Kidney epithelial cell (primary cell): Measurements from ENCODE around the gene BET1L. TPM values are rescaled to one million over a fixed set of nuclear protein-coding genes. Genes with fewer than 3 reads are reported as not detected.
A peak's percentile ranks its signal among the peaks of the same experiment; 100 is the strongest.

ENCODE experiments used
- DNase-seq: peaks from one replicate; pipeline ENCODE4 v3.0.0-alpha.2; 2010; ENCODE audit warnings: low read depth
- H3K27me3 ChIP-seq: 2 replicates; pipeline ENCODE4 v1.6.0; 2011; ENCODE audit warnings: low read length; ENCODE audit not compliant: control insufficient read depth, insufficient read depth
- H3K36me3 ChIP-seq: 2 replicates; pipeline ENCODE4 v1.5.1; 2011; ENCODE audit warnings: low read length; ENCODE audit not compliant: control insufficient read depth, insufficient read depth
- H3K4me3 ChIP-seq: 2 replicates; pipeline ENCODE4 v1.5.1; 2011; ENCODE audit warnings: low read depth, mild to moderate bottlenecking, control low read depth, low read length
- total RNA-seq: library from RNA; depleted of rRNA; stranded (reverse); fragments of >200 nt; gene quantifications from 2 replicates; pipeline ENCODE4 v1.2.3, GENCODE V29; 2015
- TF ChIP-seq, protein P1 (sequence below): IDR thresholded peaks from 2 replicates; pipeline ENCODE4 v1.5.1; 2011; ENCODE audit warnings: mild to moderate bottlenecking, moderate library complexity, low read length, control low read depth, inconsistent platforms; ENCODE audit not compliant: insufficient read depth, poor library complexity, severe bottlenecking

BET1L gene
- total RNA-seq, 1 donor from 2014 or later = 31.1 TPM

DNA sequence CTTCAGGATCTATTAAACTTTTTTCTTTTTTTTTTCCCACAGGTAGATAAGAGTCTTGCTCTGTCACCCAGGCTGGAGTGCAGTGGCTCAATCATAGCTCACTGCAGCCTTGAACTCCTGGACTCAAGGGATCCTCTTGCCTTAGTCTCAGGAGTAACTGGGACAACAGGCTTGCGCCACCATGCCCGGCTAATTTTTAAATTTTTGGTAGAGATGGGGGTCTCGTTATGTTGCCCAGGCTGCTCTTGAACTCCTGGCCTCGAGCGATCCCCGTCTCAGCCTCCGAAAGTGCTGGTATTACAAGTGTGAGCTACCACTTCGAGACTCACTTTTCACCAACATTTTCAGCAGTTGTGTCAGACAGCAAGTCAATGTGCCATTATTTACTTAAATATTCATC is 28.0 kb upstream of the BET1L start:
- Histone ChIP-seq H3K27me3 (no peaks in the 10 kb centered on the region), H3K36me3 (no peaks in the 10 kb centered on the region), H3K4me3 (peak overlapping the region; percentile 88)
- DNase-seq = no peak
- TF ChIP-seq, protein P1, sequence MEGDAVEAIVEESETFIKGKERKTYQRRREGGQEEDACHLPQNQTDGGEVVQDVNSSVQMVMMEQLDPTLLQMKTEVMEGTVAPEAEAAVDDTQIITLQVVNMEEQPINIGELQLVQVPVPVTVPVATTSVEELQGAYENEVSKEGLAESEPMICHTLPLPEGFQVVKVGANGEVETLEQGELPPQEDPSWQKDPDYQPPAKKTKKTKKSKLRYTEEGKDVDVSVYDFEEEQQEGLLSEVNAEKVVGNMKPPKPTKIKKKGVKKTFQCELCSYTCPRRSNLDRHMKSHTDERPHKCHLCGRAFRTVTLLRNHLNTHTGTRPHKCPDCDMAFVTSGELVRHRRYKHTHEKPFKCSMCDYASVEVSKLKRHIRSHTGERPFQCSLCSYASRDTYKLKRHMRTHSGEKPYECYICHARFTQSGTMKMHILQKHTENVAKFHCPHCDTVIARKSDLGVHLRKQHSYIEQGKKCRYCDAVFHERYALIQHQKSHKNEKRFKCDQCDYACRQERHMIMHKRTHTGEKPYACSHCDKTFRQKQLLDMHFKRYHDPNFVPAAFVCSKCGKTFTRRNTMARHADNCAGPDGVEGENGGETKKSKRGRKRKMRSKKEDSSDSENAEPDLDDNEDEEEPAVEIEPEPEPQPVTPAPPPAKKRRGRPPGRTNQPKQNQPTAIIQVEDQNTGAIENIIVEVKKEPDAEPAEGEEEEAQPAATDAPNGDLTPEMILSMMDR = no peak

DNA sequence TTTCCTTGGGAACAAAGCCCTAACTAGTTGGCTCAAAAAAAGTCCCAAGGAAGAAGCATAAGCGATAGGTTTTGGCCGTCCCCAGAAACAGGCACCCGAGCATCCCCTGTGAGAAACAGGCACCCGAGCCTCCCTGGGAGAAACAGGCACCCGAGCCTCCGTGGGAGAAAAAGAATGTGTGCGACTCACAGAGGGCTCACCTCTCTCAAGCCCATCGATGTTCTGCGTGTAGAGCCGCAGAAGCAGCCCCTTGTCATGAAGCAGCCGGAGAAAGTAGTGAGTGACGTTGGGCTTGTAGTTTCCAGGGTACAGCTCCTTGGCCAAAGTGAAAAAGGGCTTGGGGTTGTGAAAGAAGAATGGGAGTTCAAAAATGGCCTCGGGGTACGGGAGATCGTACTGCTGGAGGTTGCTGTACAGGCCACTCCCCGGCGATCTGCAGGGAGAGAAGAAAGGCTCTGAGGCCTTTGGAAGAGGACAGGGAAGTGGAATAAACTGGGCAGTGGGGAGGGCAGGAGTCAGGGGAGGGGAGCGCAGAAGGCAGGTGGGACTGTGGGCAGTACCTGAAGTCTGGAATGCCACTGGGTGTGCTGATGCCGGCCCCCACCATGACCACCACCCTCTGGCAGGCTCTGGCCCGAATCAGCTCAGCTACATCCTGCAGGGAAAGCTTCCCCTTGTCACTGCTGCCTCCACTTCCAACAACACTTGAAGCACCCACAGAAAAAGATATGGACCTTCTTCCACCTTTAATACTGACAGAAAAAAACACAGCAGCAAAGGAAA is 25.8 kb upstream of the BET1L start:
- no peak for DNase-seq
- Histone ChIP-seq H3K36me3 (no peaks in the 10 kb centered on the region), H3K4me3 (no peak overlapping the region), H3K27me3 (no peaks in the 10 kb centered on the region)
- TF ChIP-seq, protein P1 = no peak

DNA sequence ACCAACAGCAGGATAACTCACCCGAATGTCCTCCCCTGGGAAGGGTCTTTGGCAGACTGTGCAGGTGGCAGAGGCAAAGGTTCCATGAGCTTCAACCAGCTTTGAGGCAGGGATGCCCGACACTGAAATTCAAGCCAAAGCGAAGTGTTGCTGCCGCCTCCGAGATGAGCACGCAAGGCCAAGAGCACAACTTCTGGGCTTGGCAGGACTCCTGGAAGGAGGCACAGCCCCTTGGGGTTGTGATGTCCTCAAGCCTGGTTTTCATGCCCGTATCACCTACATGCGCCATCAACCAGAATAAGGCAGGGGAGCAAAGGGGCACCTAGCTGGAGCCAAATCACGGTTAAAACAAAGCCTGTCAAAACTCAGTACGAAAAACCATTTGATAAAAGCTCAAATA is 23.2 kb upstream of the BET1L start:
- DNase-seq = no peak
- TF ChIP-seq, protein P1 = no peak
- H3K27me3 ChIP-seq = no peaks in the 10 kb centered on the region
- no peaks in the 10 kb centered on the region for H3K36me3 ChIP-seq
- no peak overlapping the region for H3K4me3 ChIP-seq

DNA sequence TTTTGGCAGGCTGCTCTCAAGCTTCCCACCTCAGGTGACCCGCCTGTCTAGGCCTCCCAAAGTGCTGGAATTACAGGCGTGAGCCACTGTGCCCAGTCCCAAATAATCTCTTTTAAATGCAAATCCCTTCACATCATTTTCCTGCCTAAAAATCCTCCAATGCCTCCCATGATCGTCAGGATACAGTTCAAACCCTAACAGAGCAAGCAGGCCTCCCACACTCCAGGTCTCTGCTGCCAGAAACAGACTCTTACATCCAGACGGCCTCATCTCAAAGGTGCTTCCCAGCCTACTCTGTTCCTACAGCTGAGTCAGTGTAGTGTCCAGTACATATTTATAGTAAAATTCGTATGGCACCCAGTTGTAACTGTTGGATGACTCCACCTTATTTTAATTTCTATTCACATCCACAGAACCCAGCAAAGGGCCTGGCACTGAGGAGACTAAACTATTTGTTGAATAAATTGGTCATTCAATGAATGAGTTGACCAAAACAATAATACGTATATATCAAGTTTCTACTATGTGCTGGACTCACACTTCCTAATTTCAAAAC is 20.7 kb upstream of the BET1L start:
- no peak for DNase-seq
- TF ChIP-seq, protein P1 = no peak
- no peaks in the 10 kb centered on the region for H3K27me3 ChIP-seq
- H3K36me3 ChIP-seq = no peaks in the 10 kb centered on the region
- no peak overlapping the region for H3K4me3 ChIP-seq

DNA sequence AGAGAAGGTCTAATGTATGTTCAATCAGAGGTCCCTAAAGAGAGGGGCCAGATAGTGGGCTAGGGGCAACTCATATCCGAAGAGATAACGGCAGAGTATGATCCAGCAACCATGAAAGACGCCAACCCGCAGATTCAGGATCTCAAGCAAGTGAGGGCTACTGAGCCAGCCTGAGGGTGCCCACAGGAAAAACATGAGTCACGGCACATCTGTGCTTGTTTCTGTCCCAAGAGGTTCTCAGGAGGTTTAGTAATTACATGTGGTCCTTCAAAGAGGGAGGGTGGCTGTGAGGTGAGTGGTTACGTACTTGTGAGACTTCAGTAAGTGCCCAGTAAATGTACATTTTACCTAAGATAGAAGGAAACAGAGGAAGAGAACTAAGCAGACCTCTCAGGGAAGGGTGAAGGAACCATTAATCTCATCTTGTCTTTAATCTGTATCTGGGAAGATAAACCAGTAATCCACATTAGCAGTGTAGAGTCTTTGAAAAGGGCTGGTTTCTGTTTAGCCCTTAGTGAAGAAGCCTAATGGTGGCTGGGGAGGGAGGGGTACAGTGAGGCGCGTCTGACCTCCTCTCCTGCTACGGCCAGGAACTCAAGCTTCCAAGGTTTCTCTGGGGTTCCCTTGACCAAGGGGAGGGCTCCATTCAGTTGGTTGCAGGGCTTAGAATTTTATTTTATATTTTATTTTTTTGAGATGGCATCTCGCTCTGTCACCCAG is 18.7 kb upstream of the BET1L start:
- no peak overlapping the region for H3K4me3 ChIP-seq
- DNase-seq = no peak
- TF ChIP-seq, protein P1 = no peak

DNA sequence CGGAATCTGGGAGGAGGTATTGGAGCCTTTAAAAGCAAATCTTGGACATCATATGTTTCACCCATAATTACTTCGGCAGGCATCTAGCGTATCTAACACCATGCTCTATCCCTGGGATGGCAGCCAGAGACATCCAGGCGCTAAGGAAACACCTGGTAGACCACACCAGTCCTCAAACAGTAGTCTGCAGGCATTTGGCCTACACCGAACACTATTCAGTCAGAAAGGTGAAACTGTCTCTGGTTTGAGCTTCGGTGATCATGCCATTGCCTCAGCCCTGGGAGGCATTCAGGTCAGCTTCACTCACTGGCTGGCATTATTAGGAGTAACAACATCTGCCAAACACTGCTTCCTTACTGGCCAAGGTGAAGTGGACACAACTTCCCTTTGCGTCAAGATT is 17.2 kb upstream of the BET1L start:
- Histone ChIP-seq H3K36me3 (no peaks in the 10 kb centered on the region), H3K27me3 (no peaks in the 10 kb centered on the region), H3K4me3 (no peak overlapping the region)
- no peak for DNase-seq
- TF ChIP-seq, protein P1 = no peak

More for the DNA sequence above, 18.7 kb upstream of the BET1L start:
- H3K36me3 ChIP-seq = no peaks in the 10 kb centered on the region
- no peaks in the 10 kb centered on the region for H3K27me3 ChIP-seq
